MG63 (cell line): ENCODE data around the gene PLOD3. TPM values are rescaled to one million over a fixed set of nuclear protein-coding genes. Genes with fewer than 3 reads are reported as not detected.

ENCODE experiments used
- DNase-seq: peaks from one replicate; pipeline ENCODE4 v3.0.0-alpha.2; 2020
- H3K27me3 ChIP-seq: fragments of 250-450 bp; sonication (Bioruptor Pico); 2 replicates; pipeline ENCODE4 v1.5.1; 2020; ENCODE audit warnings: mild to moderate bottlenecking, moderate library complexity
- H3K36me3 ChIP-seq: fragments of 250-450 bp; sonication (Bioruptor Pico); 2 replicates; pipeline ENCODE4 v1.5.1; 2020; ENCODE audit warnings: mild to moderate bottlenecking, moderate library complexity
- H3K4me3 ChIP-seq: fragments of 250-450 bp; sonication (Bioruptor Pico); 2 replicates; pipeline ENCODE4 v1.5.1; 2020; ENCODE audit warnings: mild to moderate bottlenecking, moderate library complexity
- H3K9me3 ChIP-seq: fragments of 250-450 bp; sonication (Bioruptor Pico); 2 replicates; pipeline ENCODE4 v1.5.1; 2020; ENCODE audit warnings: mild to moderate bottlenecking, moderate library complexity
- total RNA-seq: library from RNA; depleted of rRNA; stranded (reverse); fragments of >200 nt; shearing (Covaris generic); gene quantifications from 2 replicates; pipeline ENCODE4 v1.2.3, GENCODE V29; 2014; ENCODE audit warnings: low replicate concordance

Gene PLOD3
- total RNA-seq, 1 experiment from 2014 or later, result 25.6 TPM

- Histone ChIP-seq H3K4me3 (no peak overlapping the region), H3K9me3 (no peaks in the 10 kb centered on the region), H3K27me3 (peaks cover 34% of the 10 kb centered on the region), H3K36me3 (no peaks in the 10 kb centered on the region)
- DNase-seq, result no peak
These were observed 51.3 kb downstream of the PLOD3 start for GRCh38 chr7:101165958-101166647.

DNA sequence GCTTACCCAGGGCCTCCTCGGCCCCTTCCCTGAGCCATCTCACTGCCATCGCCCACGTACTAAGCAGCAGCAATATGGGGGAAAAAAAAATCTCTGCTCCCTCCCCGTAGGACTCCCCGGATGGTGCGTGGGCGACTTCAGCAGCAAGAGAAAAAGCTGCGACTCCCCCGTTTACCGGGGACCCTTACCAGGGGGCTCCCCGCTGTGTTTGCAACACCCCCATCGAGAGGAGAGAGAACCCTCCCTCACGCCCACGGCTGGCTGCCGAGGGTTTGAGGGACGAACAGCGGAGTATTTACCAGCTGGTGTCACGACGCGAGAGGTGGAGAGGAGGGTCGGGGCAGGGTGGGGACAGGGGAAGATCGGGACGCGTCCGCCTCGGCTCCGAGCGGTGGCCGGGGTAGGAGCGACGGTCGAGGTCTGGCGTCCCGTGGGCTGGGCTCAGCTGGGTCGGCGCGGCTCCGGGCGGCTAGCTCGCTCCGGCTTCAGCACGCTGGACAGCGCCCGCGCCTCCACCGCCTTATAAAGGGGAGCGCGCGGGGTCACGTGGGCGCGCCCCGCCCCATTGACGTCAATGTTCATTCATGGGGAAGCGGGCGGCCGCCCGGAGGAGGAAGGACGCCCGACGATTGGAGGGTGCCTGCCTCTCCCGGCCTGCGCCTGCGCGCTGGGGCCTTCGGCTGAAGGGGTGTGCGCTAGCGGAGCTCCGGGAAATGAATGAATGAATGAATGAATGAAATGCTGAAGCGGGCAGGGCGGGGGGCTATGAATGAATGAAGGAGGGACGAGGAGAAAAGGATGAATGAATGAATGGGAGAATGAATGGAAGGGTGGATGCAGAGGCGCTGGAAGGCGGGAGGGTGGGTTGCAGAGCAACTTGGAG is 52.1 kb downstream of the PLOD3 start, which contains the start of gene VGF:
TSS of gene VGF (minus strand) at position 495 of the 883 bp plus-strand sequence. CDS start 726 bp downstream, outside the sequence.
- DNase-seq, result peak; percentile 74
- Histone ChIP-seq H3K4me3 (no peak within 1 kb of the TSS; the same call in 1 of the 2 replicates), H3K36me3 (no peaks in the 10 kb centered on the region), H3K9me3 (no peaks in the 10 kb centered on the region), H3K27me3 (peaks cover 28% of the 10 kb centered on the region)

GRCh38 chr7:101164071-101164840 is 53.1 kb downstream of the PLOD3 start:
- Histone ChIP-seq H3K9me3 (no peaks in the 10 kb centered on the region), H3K36me3 (no peaks in the 10 kb centered on the region), H3K4me3 (peak overlapping the region; percentile 36; the same call in 1 of the 2 replicates), H3K27me3 (peaks cover 19% of the 10 kb centered on the region)
- DNase-seq, result peak; percentile 60

DNA sequence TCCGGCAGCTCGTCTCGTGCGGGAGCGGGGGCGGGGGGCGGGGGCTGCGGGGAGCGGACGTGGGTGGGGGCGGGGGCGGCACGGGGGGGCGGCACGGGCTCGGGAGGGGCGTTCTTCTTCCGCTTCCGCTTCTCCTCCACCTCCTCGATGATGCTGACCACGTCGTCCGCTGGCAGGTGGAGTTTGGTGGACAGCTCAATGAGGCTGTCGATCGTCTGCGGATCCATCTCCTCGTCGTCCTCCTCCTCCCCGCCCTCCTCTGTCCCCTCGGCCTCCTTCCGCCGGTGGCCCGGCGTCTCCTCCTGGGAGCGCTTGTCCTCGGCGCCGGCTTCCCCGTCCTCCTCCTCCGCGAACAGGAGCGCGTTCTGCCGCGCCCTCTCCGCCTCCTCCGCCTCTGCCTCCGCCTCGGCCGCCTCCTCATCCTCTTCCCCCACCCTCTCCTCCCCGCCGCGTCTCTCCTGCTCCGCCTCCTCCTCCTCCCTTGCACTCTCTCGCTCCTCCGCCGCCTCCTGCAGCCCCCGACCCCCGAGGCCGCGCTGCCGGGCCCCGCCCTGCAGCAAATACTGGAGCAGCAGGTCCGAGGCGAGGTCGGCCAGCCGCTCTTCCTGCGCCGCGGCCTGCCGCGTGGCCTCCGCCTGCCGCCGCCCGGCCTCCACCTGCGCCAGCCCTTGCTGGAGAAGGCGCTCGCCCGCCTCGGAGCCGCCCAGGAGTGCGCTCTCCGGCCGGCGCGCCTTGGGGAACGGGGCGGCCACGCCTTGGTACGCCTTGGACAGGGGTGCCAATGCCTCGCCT is 53.9 kb downstream of the PLOD3 start:
- Histone ChIP-seq H3K4me3 (peak overlapping the region; percentile 36), H3K27me3 (peaks cover 19% of the 10 kb centered on the region), H3K9me3 (no peaks in the 10 kb centered on the region), H3K36me3 (no peaks in the 10 kb centered on the region)
- peak; percentile 38 for DNase-seq

DNA sequence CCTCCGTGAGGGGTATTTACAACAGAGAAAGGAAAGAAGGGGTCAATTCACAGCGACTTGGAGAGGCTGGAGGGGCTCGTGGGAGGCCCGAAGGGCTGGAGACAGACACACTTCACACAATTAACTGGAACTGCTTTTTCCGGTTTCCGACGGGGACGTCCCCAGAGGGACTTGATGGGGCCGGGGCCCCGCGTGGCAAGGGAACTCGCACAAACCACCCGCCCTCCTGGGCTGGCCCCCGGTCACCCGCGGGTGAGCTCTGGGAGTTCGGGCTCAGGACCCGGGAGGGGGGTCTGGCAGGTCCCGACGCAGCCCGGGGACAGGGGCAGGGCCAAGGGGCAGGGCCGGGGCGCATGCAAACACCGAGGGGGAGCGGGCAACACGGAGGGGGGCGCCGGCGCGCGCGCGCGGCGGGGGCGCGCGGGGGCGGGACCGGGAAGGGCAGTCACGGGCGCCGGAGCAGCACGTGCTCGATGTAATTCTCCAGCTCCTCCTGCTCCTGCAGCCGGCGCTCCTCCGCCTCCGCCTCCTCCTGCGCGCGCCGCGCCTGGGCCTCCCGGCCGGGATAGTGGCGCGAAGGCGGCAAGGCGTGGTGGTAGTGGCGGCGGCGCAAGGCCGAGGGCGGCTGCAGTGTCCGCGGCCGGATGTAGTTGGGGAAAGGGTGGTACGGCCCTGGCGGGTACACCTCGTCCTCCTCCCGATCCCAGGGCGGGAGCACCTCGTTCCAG is 54.7 kb downstream of the PLOD3 start:
- Histone ChIP-seq H3K36me3 (no peaks in the 10 kb centered on the region), H3K27me3 (peaks cover 19% of the 10 kb centered on the region), H3K4me3 (no peak overlapping the region), H3K9me3 (no peaks in the 10 kb centered on the region)
- peak; percentile 53 for DNase-seq

DNA sequence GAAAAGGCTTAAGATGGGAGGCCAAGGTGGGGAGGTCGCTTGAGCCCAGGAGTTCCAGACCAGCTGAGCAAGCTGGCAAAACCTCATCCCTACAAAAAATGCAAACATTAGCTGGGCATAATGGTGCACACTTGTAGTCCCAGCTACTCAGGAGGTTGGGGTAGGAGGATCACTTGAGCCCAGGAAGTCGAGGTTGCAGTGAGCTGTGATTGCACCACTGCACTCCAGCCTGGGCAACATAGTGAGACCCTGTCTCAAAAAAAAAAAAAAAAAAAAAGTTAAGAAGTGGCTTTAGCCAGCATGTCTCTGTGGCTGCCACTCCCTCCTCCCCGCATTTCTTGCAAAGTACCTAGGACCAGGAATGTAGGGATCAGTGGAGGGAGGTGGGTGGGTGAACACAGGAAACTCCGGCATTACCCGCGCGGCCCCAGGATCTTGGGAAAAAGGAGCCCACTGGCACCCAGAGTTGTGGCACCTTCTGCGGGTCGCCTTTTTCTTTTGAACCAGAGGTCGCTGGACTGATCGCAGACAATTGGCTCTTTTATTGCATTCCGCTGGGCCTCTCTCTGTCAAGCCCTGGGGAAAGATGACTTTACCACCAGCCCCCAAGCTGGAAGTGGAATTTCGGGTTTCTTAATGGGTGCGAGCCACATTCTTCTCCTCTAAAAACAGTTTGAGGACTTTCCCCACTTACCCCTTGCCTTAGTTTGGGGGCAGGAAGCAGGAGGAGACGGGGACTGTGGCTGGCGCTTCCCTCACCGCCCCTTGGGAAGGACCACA is 55.5 kb downstream of the PLOD3 start:
- peaks cover 19% of the 10 kb centered on the region for H3K27me3 ChIP-seq
- no peak overlapping the region for H3K4me3 ChIP-seq
- H3K9me3 ChIP-seq, result no peaks in the 10 kb centered on the region
- H3K36me3 ChIP-seq, result no peaks in the 10 kb centered on the region
- DNase-seq, result no peak

GRCh38 chr7:101160910-101161309 is 56.5 kb downstream of the PLOD3 start:
- Histone ChIP-seq H3K36me3 (no peaks in the 10 kb centered on the region), H3K4me3 (no peak overlapping the region), H3K27me3 (peaks cover 17% of the 10 kb centered on the region), H3K9me3 (no peaks in the 10 kb centered on the region)
- DNase-seq, result no peak

GRCh38 chr7:101159696-101160674 is 57.4 kb downstream of the PLOD3 start:
- Histone ChIP-seq H3K4me3 (no peak overlapping the region), H3K9me3 (no peaks in the 10 kb centered on the region)
- peak; percentile 62 for DNase-seq

DNA sequence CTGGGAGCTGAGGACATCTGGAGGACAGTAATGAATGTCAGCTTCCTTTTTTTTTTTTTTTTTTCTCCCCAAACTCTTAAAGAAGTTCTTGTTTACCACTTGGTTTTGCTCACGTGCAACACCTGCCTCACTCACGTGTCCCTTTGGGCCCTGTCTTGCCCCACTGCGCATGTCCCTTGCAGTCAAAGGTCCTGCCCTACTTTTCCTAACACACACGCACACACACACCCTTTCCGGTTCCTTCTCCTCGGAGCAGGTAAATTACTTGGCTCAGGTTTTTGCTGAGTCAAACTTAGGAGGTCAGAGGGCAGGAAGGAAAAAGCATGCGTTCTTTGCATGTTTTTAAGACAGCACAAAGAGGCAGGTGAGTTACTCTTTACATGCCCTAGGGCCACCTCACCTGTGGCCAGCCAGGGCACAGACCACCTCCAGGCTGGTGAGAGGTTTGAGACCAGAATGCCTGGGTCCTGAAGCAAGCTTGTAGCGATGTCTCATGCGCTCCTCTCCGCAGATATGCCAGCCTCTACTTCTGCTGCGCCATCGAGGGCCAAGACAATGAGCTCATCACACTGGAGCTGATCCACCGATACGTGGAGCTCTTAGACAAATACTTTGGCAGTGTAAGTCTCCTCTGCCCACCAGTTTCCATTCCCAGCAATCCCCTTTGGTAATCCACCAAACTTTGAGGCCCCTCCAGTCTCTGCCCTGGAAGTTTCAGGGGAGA is 60.4 kb downstream of the PLOD3 start:
- no peak for DNase-seq
- H3K9me3 ChIP-seq, result no peaks in the 10 kb centered on the region
- H3K4me3 ChIP-seq, result no peak overlapping the region
- H3K36me3 ChIP-seq, result no peaks in the 10 kb centered on the region
- H3K27me3 ChIP-seq, result no peaks in the 10 kb centered on the region

More at GRCh38 chr7:101159696-101160674, 57.4 kb downstream of the PLOD3 start:
- peaks cover 11% of the 10 kb centered on the region for H3K27me3 ChIP-seq
- no peaks in the 10 kb centered on the region for H3K36me3 ChIP-seq

DNA sequence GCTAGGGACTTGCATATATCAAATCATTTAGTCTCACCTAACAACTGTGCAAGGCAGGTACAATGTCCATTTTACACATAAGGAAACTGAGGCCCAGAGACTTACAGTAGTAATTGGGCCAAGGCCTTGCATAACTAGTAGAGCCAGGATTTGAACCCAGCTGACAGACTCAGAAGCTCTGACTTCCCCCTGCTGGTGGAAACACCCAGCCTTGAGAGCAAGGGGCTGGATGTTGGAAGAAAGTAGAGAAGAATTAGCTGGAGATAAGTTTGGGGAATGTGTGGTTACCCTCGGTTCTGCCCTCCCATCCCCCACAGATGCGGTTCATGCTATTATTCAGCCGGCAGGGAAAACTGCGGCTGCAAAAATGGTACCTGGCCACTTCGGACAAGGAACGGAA is 61.1 kb downstream of the PLOD3 start:
- no peaks in the 10 kb centered on the region for H3K9me3 ChIP-seq
- H3K4me3 ChIP-seq, result no peak overlapping the region
- no peaks in the 10 kb centered on the region for H3K27me3 ChIP-seq
- no peak for DNase-seq
- no peaks in the 10 kb centered on the region for H3K36me3 ChIP-seq
